NT2/D1 (cell line): ENCODE measurements around the gene NAAA.

Experiments
- SUZ12 ChIP-seq: IDR thresholded peaks from 2 replicates; pipeline ENCODE4 v1.6.1; 2011; ENCODE audit not compliant: insufficient read length, insufficient read depth; ENCODE audit errors: extremely low read depth
- YY1 ChIP-seq: IDR thresholded peaks from 2 replicates; pipeline ENCODE4 v1.6.1; 2011; ENCODE audit not compliant: insufficient read length, insufficient read depth

GRCh38 chr4:75909405-75909804 is 31.4 kb downstream of the NAAA start:
- TF ChIP-seq YY1 (no peak), SUZ12 (no peak)
